A549 (cell line): ENCODE measurements around the gene CYP21A2. TPM values are rescaled to one million over a fixed set of nuclear protein-coding genes. Genes with fewer than 3 reads are reported as not detected.
"Not testable (repeated sequence)": the region's sequence is repeated elsewhere in the genome, so short reads cannot be mapped to it uniquely, and the experiment has no call there.

Experiments used
- ATAC-seq, 2 experiments: fragments of 200-7000 bp in 1 of 2; fragments of >200 bp in 1 of 2; cut with Nextera tagmentation in 1 of 2; cut with Tn5 transposase in 1 of 2; 3 replicates each; pipeline versions ENCODE4 v1.8.0 to v1.9.1; 2018 to 2020; ENCODE audit warnings: mild to moderate bottlenecking in 1 of 2, moderate library complexity in 1 of 2
- CTCF ChIA-PET: fragments of 300-600 bp; sonication (Branson Sonifier 250); formaldehyde crosslinking; extraction: SDS; loops from one replicate; lab custom pipeline; 2021; ENCODE audit warnings: antibody characterized with exemption, inconsistent platforms; lab: Yijun Ruan, JAX
- POLR2A ChIA-PET: fragments of 350-600 bp; formaldehyde crosslinking; extraction: SDS; loops from one replicate; lab custom pipeline; 2021; ENCODE audit warnings: antibody characterized with exemption, inconsistent platforms; lab: Yijun Ruan, JAX
- DNase-seq, 2 experiments: peaks; one replicate each; pipeline versions ENCODE4 v3.0.0 to v3.0.0-alpha.2; 2011 to 2016; ENCODE audit warnings: low read depth in 1 of 2, low spot score in 1 of 2
- FAIRE-seq: peaks from 2 replicates; lab custom pipeline; 2011; peaks lifted over from hg19 to GRCh38; lab: Jason Lieb, UNC
- H3K27ac ChIP-seq, 2 experiments: fragments of >200 bp; sonication (Bioruptor Twin); formaldehyde crosslinking; 3 replicates each; pipeline ENCODE4 v1.5.1; 2016 to 2017
- H3K4me1 ChIP-seq: fragments of >200 bp; sonication (Bioruptor Twin); formaldehyde crosslinking; 3 replicates; pipeline ENCODE4 v1.6.1; 2016
- H3K4me2 ChIP-seq: fragments of >200 bp; sonication (Bioruptor Twin); formaldehyde crosslinking; 3 replicates; pipeline ENCODE4 v1.6.1; 2016
- H3K4me3 ChIP-seq: fragments of >200 bp; sonication (Bioruptor Twin); formaldehyde crosslinking; 3 replicates; pipeline ENCODE4 v1.5.1; 2016
- H3K9me3 ChIP-seq: fragments of >200 bp; sonication (Bioruptor Twin); formaldehyde crosslinking; 3 replicates; pipeline ENCODE4 v1.6.1; 2016
- WGBS: methylation state at CpG from one replicate; pipeline ENCODE4 v1.1.6; 2017; ENCODE audit errors: missing lambda C conversion rate; 5-methylcytosine and 5-hydroxymethylcytosine counted together
- polyA minus RNA-seq: library from RNA; depleted of rRNA, polyadenylated mRNA; stranded (reverse); fragments of >200 nt; gene quantifications from 2 replicates; pipeline ENCODE4 v1.2.3, GENCODE V29; 2011; rRNA and poly(A)+ RNA removed
- polyA plus RNA-seq, 4 experiments: library from polyadenylated mRNA; depleted of rRNA in 3 of 4; stranded (reverse); fragments of >200 nt; fragmentation: RNase III in 1 of 4; extraction: RNeasy Plus Mini Kit Qiagen cat#74134 plus additional on column Dnase treatment in 1 of 4; gene quantifications; 2 replicates in 3 of 4; 3 replicates in 1 of 4; pipeline ENCODE4 v1.2.3, GENCODE V29; 2011 to 2017

Gene CYP21A2
- not detected in 2 replicates for polyA plus RNA-seq (2011; rRNA removed)
- polyA plus RNA-seq (2012; cell fraction: cytosol; rRNA removed) = not detected in 2 replicates
- polyA plus RNA-seq (2012; cell fraction: nucleus; rRNA removed) = 0.04 TPM in 1 of 2 replicates, not detected in the other
- polyA plus RNA-seq (2017; fragmentation: RNase III; extraction: RNeasy Plus Mini Kit Qiagen cat#74134 plus additional on column Dnase treatment) = not detected in 3 replicates
- not detected in 2 replicates for polyA minus RNA-seq

DNA sequence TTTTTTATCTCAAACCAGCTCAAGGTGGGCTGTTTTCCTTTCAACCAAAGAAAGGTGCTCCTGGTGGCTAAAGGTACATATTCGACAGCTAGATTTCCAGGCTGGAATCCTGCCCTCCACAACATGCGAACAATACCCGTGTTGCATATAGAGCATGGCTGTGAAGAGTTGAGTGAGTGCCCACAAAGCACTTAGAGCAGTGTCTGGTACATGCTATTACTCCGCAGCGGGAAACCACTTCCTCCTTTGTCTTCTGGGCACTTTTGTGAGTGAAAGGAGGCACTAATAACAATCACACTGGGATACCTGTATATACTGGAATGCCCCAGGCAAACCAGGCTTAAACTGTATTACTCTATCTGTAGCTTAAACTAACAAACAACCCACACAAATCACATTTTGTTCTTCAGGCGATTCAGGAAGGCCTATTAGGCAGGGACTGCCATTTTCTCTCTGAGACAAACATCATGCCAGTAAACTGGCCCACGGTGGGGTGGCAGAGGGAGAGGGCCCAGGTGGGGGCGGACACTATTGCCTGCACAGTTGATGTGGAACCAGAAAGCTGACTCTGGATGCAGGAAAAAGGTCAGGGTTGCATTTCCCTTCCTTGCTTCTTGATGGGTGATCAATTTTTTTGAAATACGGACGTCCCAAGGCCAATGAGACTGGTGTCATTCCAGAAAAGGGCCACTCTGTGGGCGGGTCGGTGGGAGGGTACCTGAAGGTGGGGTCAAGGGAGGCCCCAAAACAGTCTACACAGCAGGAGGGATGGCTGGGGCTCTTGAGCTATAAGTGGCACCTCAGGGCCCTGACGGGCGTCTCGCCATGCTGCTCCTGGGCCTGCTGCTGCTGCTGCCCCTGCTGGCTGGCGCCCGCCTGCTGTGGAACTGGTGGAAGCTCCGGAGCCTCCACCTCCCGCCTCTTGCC lies at the start of gene CYP21A2:
Gene CYP21A2, plus strand, starts transcription at position 818 of the 927 bp plus-strand sequence. Its CDS starts 8 bp downstream, at position 826.
- ATAC-seq = 0 out of 6 replicates have a peak, but pooled peaks of 1 of the 2 experiments have one; percentile 15
- WGBS = 55% methylated on average over 8 of the region's 19 CpGs
- H3K9me3 ChIP-seq, CTCF ChIA-PET, H3K4me1 ChIP-seq, H3K27ac ChIP-seq, H3K4me2 ChIP-seq, FAIRE-seq, H3K4me3 ChIP-seq, DNase-seq, POLR2A ChIA-PET: not testable (repeated sequence)

DNA sequence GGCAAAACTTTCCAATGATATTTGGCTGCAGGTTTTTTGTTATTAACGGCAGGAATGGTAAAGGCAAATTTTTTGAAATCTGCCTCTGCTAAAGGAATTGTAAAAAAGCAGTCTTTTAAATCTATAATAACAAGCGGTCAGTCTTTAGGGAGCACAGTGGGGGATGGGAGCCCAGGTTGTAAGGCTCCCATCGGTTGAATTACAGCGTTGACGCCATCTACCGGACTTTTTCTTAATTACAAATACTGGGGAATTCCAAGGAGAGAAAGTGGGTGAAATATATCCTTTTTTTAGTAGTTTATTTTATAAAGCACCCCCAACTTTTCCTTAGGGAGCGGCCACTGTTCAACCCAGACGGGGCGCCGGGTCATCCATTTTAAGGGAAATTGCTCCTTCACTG lies 48.9 kb upstream of the CYP21A2 start:
- H3K27ac ChIP-seq, H3K4me2 ChIP-seq, H3K9me3 ChIP-seq, DNase-seq, FAIRE-seq, POLR2A ChIA-PET, H3K4me3 ChIP-seq, H3K4me1 ChIP-seq, CTCF ChIA-PET: not testable (repeated sequence)
- ATAC-seq = peak in 1 of 2 experiments; percentile 55; a peak in 1 of 6 replicates
- no CpG with 5 or more reads among the region's 10 CpGs for WGBS

DNA sequence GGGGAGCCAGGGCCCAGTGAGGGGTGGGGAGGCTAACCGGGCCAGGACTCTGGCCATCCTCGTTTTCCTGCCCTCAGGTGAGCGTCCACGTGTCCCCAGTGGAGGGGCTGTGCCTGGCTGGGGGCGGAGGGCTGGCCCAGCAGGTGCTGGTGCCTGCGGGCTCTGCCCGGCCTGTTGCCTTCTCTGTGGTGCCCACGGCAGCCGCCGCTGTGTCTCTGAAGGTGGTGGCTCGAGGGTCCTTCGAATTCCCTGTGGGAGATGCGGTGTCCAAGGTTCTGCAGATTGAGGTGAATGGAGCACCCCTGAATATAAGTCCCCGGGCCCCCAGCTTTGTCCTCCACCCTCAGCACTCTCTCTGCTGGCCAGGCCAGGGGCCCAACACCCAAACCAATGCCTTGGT lies 43.8 kb upstream of the CYP21A2 start:
- H3K4me2 ChIP-seq, ATAC-seq, H3K4me3 ChIP-seq, POLR2A ChIA-PET, H3K27ac ChIP-seq, H3K9me3 ChIP-seq, DNase-seq, H3K4me1 ChIP-seq, CTCF ChIA-PET, FAIRE-seq: not testable (repeated sequence)
- no CpG with 5 or more reads among the region's 14 CpGs for WGBS

DNA sequence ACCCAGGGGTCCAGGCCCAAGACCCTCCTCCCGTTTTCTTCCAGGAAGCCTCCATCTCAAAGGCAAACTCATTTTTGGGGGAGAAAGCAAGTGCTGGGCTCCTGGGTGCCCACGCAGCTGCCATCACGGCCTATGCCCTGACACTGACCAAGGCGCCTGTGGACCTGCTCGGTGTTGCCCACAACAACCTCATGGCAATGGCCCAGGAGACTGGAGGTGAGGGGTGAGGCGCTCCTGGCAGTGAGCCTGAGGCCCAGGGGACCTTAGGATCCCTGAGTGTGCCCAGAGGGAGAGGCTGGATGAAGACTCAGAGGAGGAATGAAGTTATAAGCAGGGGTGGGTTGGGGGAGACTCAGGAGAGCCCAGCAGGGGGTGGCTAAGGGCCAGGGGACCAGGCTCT lies 41.8 kb upstream of the CYP21A2 start:
- CTCF ChIA-PET, POLR2A ChIA-PET, H3K4me2 ChIP-seq, H3K9me3 ChIP-seq, H3K4me3 ChIP-seq, DNase-seq, H3K27ac ChIP-seq, FAIRE-seq, H3K4me1 ChIP-seq, ATAC-seq: not testable (repeated sequence)
- 79% methylated on average over 4 of the region's 6 CpGs for WGBS

DNA sequence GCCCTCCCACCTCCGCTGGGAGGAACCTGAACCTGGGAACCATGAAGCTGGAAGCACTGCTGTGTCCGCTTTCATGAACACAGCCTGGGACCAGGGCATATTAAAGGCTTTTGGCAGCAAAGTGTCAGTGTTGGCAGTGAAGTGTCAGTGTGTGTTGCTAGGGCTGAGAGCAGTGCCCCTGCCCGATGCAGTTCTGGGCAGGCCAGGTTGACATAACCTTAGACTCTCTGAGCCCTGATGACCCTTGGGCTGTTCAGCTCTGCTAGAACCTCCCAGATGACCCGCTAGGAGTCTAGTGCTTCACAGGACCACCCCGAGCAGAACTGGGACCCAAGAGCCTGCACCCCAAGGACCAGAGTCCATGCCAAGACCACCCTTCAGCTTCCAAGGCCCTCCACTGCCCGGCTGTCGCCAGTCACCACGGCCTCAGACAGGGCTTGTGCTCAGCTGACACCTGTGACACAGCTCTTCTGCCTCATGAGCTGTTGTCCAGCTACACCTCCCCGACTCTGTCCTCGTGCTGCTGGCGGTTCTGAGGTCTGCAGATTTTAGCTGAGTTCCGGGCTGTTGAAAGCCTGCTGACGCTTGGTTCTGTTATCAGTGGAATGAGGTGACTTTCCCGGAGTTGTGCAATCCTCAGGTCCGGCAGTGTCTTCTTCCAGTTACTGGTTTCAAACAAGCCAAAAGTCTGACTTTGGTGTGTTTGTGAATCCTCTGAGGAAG lies 35.5 kb upstream of the CYP21A2 start:
- FAIRE-seq, H3K4me1 ChIP-seq, POLR2A ChIA-PET: not testable (repeated sequence)

DNA sequence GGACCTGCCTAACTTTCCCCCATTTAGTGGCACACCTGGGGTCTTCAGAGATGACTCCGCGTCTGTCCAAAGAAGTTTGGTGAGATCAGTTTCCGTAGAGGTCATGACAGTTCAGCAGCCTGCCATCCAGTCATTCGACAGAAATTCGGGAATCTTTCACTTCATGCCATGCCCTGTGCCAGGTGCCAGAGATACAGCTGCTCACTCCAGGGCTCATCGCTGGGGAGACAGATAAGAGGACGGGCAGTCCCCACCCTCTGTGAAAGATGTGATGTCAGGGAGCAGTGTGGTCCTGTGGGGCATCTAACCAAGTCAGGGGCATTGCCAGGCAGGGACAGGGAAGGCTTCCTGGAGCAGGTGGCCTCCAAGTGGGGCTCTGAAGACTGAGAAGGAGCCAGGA lies 34.9 kb upstream of the CYP21A2 start:
- CTCF ChIA-PET, H3K9me3 ChIP-seq, H3K4me1 ChIP-seq, H3K4me2 ChIP-seq, H3K4me3 ChIP-seq, ATAC-seq, DNase-seq, FAIRE-seq, POLR2A ChIA-PET, H3K27ac ChIP-seq: not testable (repeated sequence)
- no CpG with 5 or more reads among the region's 7 CpGs for WGBS

More for the DNA sequence above, 35.5 kb upstream of the CYP21A2 start:
- H3K9me3 ChIP-seq, H3K4me2 ChIP-seq, DNase-seq, H3K27ac ChIP-seq, ATAC-seq, H3K4me3 ChIP-seq, CTCF ChIA-PET: not testable (repeated sequence)
- WGBS = no CpG with 5 or more reads among the region's 15 CpGs

DNA sequence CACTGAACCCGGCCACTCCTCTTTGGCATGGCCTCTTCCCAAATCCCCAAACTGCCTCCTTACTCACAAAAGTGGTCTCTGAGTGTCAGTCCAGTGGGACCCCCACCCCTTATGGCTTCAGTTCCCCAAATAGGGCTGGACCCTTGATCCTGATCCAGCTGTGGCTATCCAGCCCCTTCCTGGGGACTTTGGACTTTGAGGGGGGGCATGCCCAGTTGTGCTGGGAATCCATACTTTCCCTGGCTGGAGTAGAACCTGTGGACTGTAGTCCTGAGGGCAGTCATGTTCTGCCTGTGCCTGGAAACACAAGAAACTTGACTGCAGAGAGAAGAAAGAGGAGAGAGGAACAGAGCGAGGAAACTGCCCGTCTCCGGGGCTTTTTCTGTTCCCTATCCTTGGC lies 33.8 kb upstream of the CYP21A2 start:
- H3K27ac ChIP-seq, POLR2A ChIA-PET, H3K4me3 ChIP-seq, H3K4me2 ChIP-seq, FAIRE-seq, H3K4me1 ChIP-seq, DNase-seq, H3K9me3 ChIP-seq, ATAC-seq, CTCF ChIA-PET: not testable (repeated sequence)
- 71% methylated on average over 4 of the region's 4 CpGs for WGBS

DNA sequence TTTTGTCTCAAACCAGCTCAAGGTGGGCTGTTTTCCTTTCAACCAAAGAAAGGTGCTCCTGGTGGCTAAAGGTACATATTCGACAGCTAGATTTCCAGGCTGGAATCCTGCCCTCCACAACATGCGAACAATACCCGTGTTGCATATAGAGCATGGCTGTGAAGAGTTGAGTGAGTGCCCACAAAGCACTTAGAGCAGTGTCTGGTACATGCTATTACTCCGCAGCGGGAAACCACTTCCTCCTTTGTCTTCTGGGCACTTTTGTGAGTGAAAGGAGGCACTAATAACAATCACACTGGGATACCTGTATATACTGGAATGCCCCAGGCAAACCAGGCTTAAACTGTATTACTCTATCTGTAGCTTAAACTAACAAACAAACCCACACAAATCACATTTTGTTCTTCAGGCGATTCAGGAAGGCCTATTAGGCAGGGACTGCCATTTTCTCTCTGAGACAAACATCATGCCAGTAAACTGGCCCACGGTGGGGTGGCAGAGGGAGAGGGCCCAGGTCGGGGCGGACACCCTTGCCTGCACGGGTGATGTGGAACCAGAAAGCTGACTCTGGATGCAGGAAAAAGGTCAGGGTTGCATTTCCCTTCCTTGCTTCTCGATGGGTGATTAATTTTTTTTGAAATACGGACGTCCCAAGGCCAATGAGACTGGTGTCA lies 33.2 kb upstream of the CYP21A2 start:
- H3K4me2 ChIP-seq, POLR2A ChIA-PET, ATAC-seq, DNase-seq, H3K4me1 ChIP-seq, H3K27ac ChIP-seq, H3K4me3 ChIP-seq, H3K9me3 ChIP-seq, FAIRE-seq, CTCF ChIA-PET: not testable (repeated sequence)
- WGBS = 67% methylated on average over 9 of the region's 13 CpGs

DNA sequence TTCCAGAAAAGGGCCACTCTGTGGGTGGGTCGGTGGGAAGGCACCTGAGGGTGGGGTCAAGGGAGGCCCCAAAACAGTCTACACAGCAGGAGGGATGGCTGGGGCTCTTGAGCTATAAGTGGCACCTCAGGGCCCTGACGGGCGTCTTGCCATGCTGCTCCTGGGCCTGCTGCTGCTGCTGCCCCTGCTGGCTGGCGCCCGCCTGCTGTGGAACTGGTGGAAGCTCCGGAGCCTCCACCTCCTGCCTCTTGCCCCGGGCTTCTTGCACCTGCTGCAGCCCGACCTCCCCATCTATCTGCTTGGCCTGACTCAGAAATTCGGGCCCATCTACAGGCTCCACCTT lies 32.7 kb upstream of the CYP21A2 start:
- H3K4me1 ChIP-seq, FAIRE-seq, POLR2A ChIA-PET, CTCF ChIA-PET, H3K27ac ChIP-seq, H3K4me2 ChIP-seq, H3K9me3 ChIP-seq, H3K4me3 ChIP-seq: not testable (repeated sequence)
- 27% methylated on average over 3 of the region's 9 CpGs for WGBS
- ATAC-seq (0 out of 6 replicates have a peak, but pooled peaks of 1 of the 2 experiments have one; percentile 22), DNase-seq (peak in 1 of 2 experiments; percentile 0)

DNA sequence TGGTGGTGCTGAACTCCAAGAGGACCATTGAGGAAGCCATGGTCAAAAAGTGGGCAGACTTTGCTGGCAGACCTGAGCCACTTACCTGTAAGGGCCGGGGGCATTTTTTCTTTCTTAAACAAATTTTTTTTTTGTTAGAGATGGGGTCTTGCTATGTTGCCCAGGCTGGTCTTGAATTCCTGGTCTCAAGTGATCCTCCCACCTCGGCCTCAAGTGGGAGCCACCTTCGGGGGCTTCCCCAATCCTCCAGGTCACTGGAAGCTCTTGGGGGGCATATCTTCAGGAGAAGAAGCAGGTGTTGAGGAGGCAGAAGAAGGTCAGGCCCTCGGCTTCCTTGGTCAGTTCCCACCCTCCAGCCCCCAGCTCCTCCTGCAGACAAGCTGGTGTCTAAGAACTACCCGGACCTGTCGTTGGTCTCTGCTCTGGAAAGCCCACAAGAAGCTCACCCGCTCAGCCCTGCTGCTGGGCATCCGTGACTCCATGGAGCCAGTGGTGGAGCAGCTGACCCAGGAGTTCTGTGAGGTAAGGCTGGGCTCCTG lies 32.2 kb upstream of the CYP21A2 start:
- H3K9me3 ChIP-seq, FAIRE-seq, CTCF ChIA-PET, H3K4me3 ChIP-seq, POLR2A ChIA-PET, H3K4me1 ChIP-seq, DNase-seq, ATAC-seq, H3K4me2 ChIP-seq, H3K27ac ChIP-seq: not testable (repeated sequence)
- 19% methylated on average over 3 of the region's 8 CpGs for WGBS
